Activated effector memory CD4-positive, alpha-beta T cell treated with Interleukin-2 at 50 U/mL for 16 hours (primary cell): ENCODE results near the gene PPFIBP2.
A peak's percentile ranks its signal among the peaks of the same experiment; 100 is the strongest.
"Not testable (repeated sequence)": the region's sequence is repeated elsewhere in the genome, so short reads cannot be mapped to it uniquely, and the experiment has no call there.

Source experiments
- DNase-seq: peaks from one replicate; pipeline ENCODE4 v3.0.0-alpha.2; 2020

The PPFIBP2 gene

DNA sequence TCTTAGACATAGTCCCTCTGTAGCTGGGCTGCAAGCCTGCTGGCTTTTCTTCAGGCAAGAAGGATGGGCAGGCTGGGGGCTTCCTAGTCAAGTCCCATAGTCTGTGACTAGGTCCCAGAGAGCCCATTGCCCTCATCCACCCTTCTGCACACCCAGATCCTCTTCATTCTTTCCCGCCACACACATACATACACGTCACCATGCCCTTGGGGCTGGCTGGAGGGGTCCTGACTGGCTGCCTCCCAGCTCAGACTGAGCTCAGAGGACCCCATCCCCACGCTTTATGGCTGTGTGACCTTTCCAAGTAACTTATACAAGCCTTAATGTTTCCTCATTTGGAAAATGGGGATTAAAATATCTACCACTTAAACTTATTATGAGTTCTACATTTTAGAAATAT, 13.5 kb upstream of the PPFIBP2 start:
- DNase-seq: no peak

DNA sequence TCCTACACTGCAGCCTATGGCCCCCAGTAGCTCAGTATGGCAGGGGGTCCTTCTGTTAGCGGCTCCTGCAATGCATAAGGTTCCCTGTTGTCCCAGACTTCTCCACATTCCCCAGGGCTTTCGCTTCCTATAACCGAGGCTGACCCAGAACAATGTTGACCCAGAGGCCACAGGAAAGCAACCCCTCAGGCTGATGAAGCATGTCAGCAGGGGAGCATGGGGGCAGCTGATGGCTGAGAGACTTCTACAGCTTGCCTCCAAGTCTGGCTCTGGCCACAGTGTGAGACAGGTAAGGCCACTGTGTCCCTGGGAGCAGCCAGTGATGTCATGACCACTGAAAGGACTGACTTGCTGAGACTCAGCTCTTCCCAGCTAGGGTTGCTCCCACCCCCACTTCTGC, 12.5 kb upstream of the PPFIBP2 start:
- no peak for DNase-seq

DNA sequence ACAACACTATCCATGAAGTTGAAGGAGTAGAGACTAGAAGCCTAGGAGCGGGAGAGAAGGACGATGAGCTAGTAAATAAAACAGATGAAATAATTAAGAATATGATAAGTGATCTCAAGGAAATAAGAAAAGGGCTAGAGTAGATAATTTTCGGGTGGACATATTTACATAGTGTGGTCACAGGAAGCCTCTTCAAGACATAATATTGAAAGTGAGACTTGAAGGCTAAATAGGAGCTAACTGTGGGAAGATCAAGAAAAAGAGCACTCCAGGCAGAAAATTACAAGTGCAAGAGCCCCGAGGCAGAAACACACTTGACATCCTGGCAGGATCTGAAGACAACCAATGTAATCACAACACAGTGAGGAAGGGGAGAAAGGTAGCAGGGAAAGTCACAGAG, 11.9 kb upstream of the PPFIBP2 start:
- no peak for DNase-seq

DNA sequence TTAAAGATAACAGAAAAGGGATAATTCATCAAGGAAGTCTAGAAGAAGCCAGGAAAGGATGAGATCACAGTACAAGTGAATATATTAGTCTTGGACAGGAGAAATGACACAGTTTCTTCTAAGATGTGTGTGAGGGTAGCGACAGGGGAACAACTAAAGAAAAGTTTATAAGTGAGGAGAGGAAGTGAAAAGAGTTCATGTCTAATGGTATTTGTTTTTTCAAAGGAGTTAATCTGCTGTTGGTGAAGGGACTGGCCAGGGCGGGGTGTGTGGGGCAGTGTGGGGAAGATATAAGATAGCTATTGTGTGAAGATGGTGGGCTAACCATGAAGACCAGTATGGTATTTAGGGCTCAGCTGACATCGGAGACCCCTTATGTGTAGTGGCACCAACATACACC, 7.6 kb upstream of the PPFIBP2 start:
- DNase-seq: no peak

DNA sequence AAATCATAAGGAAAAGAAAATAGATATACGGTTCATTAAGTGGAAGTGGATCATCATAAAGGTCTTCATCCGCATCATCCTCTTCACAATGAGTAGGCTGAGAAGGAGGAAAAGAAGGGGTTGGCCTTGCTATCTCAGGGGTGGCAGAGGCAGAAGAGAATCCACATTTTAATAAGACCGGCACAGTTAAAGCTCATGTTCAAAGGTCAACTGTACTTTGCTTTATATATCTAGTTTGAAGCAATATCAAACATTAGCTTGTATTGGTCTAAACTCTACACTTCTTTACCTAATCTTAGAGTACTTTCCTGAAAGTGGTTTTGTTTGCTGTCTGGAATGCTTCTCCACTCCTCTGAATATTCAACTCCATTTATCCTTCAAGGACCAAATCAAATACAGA, 5.7 kb upstream of the PPFIBP2 start:
- no peak for DNase-seq

DNA sequence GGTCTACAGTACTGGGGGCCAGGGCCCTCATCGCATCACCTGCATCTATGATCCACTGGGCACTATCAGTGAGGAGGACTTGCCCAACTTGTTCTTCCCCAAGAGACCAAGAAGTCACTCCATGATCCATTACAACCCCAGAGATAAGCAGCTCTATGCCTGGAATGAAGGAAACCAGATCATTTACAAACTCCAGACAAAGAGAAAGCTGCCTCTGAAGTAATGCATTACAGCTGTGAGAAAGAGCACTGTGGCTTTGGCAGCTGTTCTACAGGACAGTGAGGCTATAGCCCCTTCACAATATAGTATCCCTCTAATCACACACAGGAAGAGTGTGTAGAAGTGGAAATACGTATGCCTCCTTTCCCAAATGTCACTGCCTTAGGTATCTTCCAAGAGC, 3.8 kb upstream of the PPFIBP2 start:
- no peak for DNase-seq

DNA sequence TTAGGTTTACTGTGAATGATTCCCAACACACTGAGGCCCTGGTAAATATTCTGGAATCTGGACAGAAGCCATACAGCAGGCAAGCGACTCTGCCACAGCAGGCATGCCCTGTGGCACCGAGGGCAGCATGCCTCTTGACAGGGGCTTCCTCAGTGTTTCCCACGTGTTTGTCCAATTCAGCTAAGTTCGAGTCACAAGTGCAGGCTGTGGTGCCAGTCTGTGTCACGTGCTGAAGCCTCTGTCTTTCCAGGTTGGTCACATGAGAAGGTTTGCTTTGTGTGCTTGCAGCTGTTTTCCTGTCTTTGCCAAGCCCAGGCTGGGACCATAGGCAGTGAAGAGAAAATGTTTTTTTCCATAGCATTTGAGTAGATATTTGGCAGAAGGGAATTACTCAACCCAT, 2.4 kb upstream of the PPFIBP2 start:
- DNase-seq: no peak

DNA sequence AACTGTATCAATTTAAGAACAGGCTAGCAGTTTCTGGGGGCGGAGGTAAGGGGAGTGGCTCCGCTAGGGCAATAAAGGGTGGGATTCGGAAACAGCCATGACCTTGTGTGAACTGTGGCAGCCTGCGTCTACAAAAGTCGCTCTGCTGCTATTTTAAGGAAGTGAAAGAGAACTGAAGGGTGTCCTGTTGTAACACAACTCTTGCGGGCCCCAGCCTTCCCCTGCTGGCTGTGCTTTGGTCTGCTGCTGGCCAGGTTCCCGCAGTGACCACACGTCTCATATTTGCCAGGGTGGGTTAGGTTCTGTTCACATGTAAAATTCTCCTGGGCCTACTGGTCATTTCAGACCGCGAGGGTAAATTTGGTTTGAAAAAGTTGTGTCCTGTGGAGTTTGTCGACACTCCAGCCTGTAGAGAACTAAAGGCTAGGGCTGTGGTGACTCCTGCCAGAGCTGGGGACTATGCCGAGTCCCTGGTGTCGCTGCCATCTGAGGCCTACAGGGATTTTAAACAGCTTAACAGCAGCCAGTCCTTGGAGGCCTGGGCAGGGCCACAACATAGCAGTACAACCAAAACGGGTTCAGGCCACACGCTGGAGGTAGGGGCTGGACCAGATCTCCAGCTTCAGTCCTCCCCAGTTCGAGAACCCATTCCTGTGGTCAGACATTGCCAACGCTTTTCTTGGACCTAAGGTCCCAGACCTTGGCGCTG, 1.1 kb upstream of the PPFIBP2 start:
- no peak for DNase-seq

DNA sequence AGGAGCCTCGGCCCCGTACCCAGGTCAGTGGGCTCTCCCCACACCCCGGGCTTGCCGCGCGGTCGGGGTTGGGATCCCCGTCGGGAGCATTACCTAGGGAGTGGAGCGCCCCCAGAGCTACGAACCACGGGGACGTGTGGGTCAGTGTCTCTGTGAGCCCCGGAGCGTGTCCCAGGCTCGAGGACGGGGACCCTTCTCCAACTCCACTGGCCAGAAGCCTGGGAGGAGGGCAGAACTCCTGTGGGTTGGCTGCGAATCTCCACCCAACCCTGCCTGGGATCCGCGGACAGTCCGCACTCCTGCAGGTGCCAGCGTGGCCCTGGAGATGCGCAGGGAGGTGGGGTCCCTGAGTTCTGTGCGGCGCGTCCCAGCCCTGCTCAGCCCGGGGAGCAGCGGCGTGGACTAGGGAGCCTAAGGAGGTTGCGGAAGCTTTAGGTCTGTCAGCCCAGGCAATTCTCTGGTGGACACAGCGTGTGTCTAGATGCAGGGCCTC, 346 bp downstream of the PPFIBP2 start:
- peak; percentile 7 for DNase-seq

DNA sequence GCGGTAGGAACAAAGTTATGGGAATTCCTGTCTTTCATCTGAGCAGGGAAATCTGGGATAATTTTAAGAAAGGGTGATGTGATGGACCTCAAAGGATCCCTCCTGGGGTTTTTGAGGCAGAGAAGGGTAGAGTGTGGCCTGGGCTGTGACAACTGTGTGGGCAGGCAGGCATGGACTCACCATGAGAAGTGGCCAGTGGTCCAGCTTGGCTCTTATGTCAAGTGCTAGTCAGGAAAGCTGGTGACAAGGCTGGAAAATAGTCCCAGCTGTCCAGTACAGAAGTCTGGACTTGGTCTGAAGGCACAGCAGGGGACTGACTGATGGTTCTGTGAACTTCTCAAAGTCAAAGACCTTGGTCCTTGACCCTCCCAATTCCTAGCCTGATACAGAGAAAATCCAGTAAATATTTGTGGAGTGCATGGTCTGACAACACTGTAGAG, 1.7 kb downstream of the PPFIBP2 start:
- DNase-seq: no peak

DNA sequence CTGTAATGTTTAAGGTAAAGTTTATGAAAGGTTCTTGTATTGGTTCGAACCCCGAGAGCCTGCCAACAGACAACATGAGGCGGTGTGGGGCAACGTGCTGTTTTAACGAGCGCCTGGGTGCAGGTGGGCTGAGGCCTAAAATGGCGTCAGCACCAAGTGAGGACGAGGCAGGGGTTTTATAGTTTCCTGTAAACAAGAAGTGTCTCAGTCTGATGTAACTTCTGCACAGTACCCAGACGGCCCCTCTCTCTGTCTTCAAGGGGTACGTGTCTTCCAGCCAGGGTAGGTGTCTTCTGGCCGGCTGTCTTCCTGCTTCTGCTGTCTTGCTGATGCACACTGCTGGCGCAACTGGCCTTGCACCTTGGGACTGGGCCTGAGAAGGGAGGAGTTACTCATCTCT, 2.7 kb downstream of the PPFIBP2 start:
- no peak for DNase-seq

DNA sequence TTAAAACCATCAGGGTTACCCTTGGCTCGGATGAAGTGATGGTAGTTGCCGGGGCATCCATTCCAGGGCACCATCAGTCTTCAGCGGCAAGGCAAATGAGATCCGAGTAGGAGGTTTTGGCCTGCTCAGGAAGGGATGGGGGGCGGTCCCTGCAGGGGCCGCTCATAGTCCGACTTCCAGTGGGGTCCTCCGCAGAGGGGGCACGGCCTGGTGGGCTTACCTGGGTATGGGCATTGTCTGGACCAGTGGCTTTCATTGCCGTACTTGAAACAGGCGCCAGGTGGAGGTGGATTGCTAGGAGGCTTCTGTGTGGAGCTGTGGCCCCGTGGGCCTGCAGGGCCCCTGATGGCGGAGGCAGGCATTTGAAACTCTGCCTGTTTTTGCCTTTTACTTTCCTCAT, 3.9 kb downstream of the PPFIBP2 start:
- not testable (repeated sequence) for DNase-seq

DNA sequence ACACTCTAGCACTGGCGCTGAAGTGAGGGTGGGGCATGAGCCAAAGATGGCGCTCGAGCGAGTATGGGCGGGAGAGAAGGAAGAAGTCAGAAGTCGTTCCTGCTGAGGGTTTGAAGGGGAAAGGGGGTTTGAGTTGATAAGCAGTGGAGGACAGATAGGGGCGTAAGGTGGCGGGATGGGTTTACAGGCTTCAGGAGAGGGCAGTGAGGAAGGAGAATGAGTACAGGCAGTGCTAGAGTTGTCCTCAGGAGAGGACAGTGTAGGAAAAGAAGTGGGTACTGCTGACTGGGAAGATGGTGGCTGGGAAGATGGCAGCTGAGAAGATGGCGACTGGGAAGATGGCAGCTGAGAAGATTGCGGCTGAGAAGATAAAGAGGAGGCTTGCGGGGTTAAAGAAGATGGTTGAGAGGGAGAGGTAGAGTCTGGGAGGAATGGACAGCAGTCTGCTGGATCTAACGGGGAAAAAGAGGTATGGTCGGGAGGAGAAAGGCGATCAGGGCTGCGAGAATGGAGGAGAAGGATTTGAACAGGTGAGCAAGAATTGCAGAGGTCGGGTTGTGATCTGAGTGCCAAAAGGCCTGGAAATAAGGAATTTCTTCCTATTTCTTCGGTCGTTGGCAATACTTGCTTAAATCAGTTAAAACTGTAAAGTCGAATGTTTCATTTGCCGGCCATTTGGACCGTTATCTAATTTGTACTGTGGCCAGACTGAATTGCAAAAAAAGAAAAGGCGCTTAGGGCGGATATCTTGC, 5.2 kb downstream of the PPFIBP2 start:
- no peak for DNase-seq

DNA sequence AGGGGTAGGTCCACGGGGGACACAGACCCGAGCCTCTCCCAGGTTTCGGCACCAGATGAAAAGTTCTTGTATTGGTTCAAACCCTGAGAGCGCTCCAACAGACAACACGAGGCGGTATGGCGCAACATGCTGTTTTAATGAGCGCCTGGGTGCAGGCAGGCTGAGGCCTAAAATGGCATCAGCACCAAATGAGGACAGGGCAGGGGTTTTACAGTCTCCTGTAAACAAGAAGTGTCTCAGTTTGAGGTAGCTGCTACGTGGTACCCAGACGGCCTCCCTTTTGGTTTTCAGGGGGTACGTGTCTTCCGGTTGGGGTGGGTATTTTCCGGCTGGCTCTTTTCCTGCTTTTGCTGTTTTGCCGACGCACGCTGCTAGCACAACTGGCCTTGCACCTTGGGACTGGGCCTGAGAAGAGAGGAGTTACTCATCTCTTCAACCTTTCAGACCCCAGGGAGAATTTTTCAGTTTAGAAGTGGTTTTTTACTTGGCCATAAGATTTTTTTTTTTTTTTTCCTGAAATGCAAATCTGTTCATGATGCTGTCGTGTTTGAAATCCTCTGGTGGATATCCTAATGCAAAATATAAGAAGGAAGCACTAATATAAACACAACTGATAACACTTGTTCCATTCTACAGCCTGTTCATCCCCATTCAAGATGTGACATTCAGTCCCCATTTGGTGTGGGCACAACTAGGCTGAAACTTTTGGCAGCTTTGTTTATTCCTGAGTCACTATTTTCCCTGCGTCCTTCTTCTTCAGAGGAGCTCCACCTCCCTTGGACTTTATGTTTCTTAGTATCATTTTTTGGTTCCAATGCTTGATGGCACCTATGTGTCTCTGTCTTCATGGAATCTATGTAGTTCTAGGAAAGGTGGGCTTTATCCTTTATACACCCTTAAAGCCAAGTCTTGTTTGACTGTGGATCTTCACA, 6.5 kb downstream of the PPFIBP2 start:
- DNase-seq: no peak

DNA sequence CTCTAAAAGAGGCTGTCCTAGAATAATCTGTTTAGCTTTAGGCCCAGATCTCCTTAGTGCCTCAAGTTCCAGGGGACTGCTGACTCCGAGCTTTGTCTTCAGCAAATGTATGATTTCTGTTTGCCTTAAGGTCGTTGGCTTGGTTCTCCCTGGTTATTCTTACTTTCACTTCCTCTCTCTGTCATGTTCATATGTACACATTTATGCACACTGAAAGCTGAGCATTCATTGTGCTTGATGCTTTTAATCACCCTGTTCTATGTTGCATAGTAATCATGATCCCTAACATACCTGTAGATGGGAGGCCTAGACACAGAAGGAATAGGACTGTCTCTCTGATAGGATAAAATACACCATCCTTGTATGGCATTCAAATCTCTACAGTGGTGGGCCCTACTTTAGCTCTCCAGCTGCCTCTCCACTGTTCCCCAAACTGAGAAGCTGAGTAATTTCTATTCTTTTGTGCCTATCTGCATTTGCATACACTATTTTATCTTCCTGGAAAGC, 7.2 kb downstream of the PPFIBP2 start:
- no peak for DNase-seq

DNA sequence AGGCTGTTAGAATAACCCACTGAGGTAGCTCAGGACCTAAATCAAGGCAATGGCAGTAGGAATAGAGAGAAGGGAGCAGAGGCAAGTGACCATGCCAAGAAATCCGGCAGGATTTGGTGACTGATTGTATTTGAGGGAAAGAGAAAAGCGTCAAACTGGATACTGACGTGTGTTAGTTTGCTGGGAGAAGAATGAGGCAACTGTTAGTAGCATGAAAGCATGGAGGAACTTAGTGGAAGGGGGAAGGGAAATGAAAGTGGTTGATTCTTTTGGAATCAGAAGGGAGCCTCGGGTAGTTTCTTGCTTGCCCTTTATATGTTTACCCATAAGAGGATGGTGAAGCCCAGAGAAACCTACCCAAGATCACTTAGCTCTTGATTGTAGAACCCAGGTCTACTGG, 8.3 kb downstream of the PPFIBP2 start:
- no peak for DNase-seq

DNA sequence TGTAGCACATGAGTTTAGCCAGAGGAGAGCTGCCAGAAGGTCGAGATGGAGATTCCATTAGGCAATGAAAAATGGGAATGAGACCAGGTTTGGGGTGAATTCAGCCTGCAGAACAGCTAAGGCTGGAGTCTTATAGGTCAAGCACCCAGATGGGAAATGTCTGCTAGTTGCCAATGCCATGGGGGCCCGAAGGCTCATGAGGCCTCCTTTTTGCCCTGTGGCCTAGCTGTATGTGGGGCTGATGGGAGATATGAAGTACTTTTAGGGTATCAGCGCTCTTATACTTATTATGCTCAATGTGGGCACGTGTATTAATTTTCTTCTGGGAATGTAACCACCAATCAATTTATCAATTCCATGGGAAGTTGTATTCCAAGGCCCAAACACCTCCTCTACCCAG, 8.7 kb downstream of the PPFIBP2 start:
- DNase-seq: no peak

DNA sequence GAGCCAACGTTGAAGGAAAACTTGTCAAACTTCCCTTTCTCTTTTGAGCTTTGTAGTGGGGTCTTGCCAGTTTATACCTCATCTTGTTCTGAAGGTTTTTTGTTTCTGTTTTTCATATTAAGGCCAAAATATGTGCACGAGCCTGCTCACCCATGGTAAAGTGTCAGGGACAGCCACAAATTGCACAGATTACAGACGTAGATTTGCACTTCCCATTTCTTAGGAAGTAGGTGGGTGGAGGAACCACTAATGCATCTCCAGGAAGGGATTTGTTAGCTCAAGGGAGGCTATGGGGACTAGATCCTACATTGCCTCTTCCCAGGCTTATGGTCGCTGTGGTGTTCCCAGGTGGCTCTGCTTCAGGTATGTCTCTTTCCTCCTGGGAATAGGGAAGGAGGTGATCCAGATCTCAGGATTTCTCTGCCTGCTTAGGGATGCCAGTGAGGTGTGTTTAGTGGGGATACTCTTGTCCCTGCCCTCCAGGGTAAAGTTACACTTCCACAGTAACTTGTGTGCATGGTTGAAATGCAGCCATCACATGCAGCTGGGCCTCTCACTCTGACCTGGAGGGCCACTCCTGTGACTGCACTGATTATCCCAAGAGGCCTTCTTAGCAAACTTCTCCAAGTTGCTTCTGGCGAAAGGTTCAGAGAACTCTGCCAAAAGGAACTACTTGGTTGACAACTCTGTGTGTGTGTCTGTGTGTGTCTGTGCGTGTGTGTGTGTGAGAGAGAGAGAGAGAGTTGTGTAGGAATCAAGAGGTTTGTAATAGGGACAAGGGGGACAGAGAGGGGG, 9.8 kb downstream of the PPFIBP2 start:
- DNase-seq: no peak

DNA sequence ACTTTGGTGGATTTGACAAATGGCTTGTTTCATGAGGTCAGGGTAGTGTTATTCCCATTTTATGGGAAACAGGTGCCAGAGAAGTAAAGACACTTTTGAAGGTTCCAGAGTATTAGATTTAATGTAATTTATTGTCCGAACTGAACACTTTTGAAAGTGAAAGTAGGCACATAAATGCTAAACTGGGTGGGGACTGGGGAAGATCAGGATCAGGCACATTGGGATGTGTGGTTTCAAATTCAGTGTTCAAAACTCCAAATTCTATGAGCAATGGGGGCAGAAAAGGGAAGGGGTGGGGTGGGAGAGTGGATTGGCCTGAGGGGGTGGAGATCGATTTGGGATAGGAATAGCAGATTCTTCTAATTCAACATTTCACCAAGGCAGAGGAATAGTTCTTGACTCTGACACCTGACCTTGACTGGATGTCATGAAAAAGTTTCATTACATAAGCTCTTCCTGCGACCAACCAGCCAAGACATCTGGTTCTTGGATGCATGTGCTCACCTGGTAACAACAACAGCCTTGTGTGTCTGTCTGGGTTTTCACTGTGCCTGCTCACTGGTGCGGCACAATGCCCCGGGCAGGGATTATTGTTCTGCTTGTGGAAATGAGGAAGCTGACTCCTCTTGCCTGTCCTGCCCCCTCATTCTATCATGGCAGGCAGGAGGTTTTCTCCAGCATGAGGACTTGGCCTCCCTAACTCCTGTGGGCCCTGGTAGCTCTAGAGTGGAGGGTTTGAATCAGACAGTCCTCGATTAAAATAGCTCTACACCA, 10.8 kb downstream of the PPFIBP2 start:
- no peak for DNase-seq

DNA sequence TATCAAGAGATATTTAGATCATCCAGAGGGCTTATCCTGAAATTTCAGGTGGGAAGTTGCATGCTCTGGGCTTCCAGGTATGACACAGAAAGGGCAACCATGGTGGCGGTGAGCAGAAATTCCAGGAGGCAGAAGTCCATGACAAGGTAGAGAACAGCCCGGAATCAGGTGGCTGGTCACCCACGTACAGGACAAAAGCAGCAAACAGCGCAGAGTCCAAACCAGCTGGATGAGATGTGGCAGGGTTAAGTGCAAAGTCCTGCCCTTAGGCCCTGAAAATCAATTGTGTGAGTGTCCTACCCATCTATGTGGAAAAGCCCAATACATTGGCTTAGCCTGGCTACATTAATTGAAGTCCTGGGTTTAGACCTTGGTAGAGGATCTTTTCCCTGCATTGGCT, 11.6 kb downstream of the PPFIBP2 start:
- no peak for DNase-seq

DNA sequence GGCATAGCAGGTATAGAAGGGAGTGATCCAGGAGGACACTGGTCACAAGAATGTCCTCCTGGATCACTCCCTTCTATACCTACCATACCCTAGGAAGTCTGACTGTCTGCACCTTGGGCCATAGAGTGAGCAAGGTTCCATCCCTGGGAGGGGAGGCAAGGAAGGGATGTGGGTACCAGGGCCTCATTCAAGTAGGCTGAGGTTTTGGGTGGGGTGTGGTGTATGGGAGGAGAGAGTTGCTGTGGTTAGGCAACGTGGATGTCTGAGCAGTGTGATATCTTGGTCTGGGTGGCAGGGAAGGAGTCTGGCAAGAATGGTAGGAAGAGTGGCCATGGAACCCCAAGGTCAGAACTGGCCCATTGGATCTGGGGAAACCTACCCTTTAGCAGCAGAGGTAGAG, 13.2 kb downstream of the PPFIBP2 start:
- DNase-seq: peak; percentile 38
